GM18907 (cell line): ENCODE results near the gene UNC5A.

Experiments
- ATAC-seq: cut with Tn5 transposase; IDR thresholded peaks from one replicate; pipeline ENCODE4 v1.9.1; 2021; ENCODE audit warnings: mild to moderate bottlenecking, moderate library complexity; ENCODE audit not compliant: unreplicated experiment

Gene UNC5A

DNA sequence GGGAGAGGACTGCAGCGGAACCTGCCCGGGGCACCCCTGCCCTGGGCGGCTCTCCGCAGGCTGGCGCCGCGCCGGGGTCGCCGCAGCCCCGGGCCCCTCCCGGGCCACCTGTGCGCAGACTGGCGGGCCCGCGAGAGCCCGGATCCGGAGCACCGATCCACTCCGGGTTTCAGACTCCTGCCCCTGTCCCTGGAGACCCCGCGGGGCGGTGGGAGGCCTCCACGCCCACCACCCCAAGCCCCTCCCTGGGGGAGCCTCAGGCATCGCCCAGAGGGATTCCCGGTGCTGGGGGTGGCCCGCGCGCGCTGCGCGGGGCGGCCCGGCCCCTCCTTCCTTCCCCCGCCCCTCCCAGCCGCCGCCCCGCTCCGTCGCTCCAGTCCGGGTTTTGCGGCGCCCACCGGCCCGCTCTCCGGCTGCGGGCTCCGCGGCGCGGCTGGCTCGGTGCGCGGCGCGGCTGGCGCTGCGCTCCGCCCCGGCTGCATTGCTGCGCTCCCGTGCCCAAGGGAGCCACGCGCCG is at the start of gene UNC5A:
UNC5A (plus strand) TSS at position 479 of the 517 bp plus-strand sequence. CDS start 192 bp downstream, outside the sequence.
- ATAC-seq, result no peak

- ATAC-seq, result no peak
Observed at GRCh38 chr5:176761755-176762154, 48.6 kb upstream of the UNC5A start.

DNA sequence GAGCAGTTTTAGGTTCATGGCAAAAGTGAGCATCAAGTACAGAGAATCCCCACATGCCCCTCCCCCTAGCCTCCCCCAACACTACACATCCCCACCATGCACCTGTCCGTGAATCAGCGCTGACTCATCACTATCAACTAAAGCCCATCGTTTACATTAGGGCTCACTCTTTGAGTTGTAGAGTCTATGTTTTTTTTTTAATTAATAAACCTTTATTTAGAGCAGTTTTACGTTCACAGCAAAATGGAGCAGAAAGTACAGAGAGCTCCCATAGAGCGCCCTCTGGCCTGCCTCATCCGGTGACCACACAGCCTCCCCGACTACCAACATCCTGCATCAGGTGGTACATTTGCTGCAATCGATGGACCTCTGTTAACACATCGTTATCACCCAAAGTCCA is 47.9 kb upstream of the UNC5A start:
- no peak for ATAC-seq

DNA sequence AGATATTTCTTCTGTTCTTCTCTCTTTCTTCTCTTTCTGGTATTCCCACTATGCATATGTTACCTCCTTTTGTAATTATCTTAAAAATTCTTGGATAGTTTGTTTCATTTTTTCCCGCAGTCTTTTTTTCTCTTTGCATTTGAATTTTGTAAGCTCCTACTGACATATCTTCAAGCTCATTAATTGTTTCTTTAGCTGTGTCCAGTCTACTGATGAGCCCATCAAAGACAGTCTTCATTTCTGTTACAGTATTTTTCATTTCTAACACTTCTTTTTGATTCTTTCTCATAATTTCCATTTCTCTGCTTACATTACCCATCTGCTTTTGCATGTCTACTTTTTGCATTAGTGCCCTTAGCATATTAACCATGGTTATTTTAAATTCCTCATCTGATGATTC is 44.7 kb upstream of the UNC5A start:
- ATAC-seq, result no peak

- no peak for ATAC-seq
Observed at GRCh38 chr5:176768174-176768970, 42.0 kb upstream of the UNC5A start.

GRCh38 chr5:176769911-176770310 is 40.4 kb upstream of the UNC5A start:
- ATAC-seq, result no peak

DNA sequence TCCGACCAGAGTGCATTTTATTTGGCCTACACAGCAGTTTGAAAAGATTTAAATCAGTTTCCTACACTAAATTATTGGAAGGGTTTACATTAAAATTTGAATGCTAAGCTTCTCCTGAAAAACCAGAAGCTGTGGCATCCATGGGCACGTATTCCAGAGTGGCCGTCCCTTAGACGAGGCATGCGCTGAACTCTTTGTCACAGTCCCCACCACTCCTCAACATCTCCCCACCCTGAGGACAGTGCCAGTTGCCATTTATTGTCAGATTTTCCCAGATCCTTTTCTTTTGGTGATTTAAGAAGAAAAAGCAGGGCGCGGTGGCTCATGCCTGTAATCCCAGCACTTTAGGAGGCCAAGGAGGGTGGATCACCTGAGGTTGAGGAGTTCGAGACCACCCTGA is 39.9 kb upstream of the UNC5A start:
- no peak for ATAC-seq

GRCh38 chr5:176771102-176771845 is 39.1 kb upstream of the UNC5A start:
- no peak for ATAC-seq

DNA sequence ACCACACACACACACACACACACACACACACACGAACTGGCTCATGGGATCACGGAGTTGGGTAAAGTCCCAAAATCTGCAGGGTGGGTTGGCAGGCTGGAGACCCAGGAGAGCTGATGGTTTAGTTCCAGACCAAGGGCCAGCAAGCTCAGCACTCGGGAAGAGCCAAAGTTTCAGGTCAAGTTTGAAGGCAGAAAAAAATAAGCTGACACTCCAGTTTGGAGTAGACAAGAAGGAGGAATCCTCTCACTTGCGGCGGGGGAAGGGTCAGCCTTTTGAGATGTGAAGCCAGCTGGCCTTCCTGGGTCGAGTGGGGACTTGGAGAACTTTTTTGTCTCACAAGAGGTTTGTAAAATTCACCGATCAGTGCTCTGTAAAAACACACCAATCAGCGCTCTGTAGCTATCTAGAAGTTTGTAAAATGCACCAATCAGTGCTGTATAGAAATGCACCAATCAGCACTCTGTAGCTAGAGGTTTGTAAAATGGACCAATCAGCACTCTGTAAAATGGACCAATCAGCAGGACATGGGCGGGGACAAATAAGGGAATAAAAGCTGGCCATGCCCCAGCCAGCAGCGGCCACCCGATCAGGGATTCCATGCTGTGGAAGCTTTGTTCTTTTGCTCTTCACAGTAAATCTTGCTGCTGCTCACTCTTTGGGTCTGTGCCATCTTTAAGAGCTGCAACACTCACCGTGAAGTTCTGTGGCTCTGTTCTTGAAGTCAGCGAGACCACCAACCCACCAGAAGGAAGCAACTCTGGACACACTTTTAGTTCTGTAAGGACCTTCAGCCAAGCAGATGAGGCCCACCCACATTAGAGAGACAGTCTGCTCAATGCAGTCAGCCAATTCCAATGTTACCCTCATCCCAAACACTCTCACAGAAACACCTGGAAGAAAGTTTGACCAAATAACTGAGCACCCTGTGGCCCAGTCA is 37.8 kb upstream of the UNC5A start:
- no peak for ATAC-seq

DNA sequence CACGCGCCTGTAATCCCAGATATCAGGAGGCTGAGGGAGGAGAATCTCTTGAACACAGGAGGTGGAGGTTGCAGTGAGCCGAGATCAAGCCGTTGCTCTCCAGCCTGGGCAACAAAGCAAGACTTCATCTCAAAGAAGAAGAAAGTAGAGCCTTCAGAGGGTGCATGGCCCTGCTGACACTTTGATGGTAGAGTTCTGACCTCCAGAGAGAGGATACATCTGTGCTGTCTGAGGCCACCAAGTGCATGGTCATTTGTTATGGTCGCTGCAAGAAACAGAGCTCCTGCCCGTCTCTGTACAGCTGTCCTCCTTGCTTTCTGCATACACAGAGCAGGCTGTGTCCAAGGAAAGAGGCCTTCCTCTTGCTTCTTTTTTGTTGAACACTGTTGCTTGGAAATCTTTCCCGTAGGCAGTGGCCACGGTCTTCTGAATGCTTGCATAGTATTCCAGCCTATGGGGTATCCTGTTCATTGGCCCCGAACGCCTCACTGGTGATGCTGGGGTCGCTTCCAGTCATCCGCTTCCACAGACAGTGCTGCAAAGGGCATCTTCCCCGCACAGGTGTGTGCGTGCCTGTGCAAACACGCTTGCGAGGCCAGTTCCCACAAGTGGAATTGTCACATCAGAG is 36.8 kb upstream of the UNC5A start:
- ATAC-seq, result no peak

DNA sequence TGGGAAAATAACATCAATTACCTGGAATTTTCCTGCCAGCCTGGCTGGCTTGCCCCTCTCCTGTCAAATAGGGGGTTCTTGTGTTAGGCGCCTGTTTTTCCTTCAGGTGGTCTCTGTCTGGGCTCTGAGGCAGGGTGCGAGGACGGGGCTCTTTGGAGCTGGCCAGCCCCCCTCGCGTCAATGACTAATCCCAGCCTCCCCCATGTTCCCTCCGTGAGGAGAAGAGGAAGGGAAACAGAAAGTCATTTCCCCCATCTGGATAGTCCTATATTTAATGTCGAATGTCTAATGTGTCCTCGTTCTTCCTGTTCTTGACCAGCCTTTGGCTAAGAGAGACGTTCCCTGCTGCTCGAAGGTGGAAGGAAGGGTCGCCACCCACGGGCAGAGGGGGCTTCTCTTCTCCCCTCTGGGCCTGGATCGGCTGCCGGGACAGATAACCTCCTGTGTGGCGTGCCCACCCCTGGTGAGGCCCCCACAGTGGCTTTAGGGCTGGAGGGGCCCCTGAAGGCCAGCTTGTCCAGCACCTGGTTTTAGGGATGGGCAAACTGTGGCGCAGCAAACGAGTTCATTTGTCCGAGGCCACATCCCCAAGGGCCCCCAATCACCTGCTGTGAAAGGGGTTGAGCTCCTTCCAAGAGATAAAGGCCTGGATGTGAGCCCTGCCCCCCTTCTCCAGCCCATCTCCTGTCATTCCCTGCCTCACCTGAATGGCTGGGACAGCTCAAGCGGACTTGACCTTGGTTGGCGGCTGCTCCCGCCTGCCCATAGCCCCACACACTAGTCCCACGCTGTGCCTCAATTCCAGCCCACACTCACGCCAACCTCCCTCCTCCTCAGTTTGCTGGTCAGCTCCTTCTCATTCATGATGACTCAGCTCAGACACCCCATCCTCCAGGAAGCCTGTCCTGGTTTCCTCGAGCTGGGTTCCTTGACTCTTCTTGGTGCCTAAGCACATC is 35.9 kb upstream of the UNC5A start:
- ATAC-seq, result no peak

DNA sequence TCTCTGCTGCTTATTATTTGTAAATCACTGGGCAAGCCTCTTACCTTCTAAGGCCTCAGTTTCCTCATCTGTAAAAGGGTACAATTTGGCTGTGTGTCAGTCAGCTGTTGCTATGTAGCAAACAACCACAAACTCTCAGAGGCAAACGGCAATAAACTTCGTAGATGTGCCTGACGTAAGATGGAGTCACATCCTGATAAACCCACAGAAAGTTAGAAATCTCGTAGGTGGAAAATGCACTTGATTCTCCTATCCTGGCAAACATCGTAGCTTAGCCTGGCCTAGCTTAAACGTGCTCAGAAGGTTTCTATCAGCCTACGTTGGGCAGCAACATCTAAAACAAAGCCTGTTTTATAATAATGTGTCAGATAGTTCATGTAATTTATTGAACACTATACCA is 35.0 kb upstream of the UNC5A start:
- no peak for ATAC-seq

DNA sequence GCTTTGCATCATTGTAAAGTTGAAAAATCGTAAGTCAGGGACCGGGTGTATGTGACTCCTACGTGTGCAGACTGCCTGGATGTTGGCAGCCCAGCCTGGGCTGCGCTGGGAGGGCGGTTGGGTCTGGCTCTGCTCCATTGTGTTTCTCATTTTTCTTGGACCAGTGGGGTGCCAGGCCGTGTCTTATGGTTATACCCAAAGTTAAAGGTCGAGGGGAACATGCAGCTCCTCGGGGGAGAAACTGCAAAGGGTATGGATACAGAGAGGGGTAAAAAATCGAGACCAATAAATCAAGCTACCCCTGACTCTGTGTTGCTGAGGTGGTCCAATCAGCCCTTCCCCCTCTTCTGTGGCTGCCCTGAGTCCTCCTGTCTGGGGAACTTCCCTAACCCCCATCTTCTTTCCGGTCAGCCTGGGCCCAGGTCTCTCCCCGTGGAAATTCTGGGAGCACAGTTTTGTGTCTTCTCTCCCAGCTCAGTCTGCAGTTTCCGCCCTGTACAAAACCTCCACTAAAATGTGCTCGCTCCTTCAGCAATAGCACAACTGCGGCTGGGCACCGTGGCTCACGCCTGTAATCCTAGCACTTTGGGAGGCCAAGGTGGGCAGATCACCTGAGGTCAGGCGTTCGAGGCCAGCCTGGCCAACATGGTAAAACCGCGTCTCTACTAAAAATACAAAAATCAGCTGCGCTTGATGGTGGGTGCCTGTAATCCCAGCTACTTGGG is 34.1 kb upstream of the UNC5A start:
- ATAC-seq, result no peak

DNA sequence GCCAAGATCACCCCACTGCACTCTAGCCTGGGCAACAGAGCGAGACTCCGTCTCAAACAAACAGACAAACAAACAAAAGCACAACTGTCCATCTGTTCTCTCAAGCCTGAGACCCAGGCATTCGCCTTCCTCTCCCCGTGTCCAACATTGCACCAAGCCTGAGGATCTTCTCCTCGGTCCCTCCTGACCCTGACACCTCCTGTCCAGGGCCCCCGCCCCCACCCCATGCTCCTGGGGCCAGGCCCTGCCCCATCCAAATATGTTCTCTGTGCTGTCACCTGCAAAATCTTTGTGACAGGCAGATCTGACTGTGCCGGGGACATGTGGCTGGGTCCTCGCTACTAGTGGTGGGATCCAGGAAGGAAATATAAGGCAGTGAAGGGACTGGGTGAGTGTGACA is 33.4 kb upstream of the UNC5A start:
- ATAC-seq, result no peak

GRCh38 chr5:176778921-176779465 is 31.4 kb upstream of the UNC5A start:
- no peak for ATAC-seq

- ATAC-seq, result no peak
Observed at GRCh38 chr5:176779537-176779936, 30.8 kb upstream of the UNC5A start.

- no peak for ATAC-seq
Observed at GRCh38 chr5:176780176-176781053, 29.9 kb upstream of the UNC5A start.

- ATAC-seq, result no peak
Observed at GRCh38 chr5:176781054-176781375, 29.3 kb upstream of the UNC5A start.
